ENCODE results near the gene HEMK1. TPM values are rescaled to one million over a fixed set of nuclear protein-coding genes. Genes with fewer than 3 reads are reported as not detected.

HEMK1 gene
- total and polyA plus RNA-seq, 2 of the 4 experiments (the other 2 are of a cell fraction) = 17.2 to 20.8 TPM

DNA sequence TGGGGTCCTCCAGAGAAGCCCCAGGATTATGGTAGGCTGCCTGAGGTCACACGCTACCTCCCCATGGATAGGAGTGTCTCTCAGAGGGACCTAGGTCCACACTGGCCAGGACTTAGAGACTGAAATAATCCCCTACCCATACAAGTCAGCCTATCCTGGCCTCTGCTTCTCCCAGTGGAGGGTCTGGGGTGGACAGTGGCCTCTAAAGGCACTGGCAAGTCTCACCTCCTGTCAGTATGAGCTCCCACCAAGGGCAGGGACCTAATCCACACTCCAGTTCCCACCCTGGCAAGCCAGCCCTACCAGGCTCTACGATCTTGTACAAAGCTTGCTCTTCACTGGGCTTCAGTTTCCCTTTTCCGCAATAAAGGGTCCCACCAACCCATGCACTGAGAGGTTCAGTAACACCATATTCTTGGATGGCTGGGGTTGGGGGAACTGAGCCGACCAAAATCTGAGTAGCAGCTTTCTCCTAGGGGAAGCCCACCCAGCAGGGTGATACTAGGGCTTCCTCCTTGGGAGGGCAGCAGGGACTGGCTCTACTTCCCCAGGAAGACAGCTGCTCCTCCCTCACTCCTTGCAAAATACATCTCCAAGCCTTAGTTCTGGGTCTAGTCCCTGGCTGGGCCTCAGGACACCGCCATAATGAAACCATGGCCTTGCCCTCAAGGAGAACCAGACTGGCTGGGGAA lies 39.9 kb downstream of the HEMK1 start:
- Histone ChIP-seq H2BK120ac (ENCODE audit: low read depth, low read length) (no peak overlapping the region), H3K9me1 (ENCODE audit: insufficient read depth, low read length) (peaks cover 12% of the 10 kb centered on the region), H2BK5ac (ENCODE audit: low read depth, low read length, poor library complexity, severe bottlenecking) (no peak overlapping the region), H3K4ac (ENCODE audit: low read depth, low read length) (no peak overlapping the region), H3K56ac (ENCODE audit: extremely low read depth, insufficient read depth, low read length) (no peak overlapping the region), H2AK9ac (replicated peaks; ENCODE audit: low read depth, low read length, poor library complexity) (peak overlapping the region; percentile 34), H2BK20ac (ENCODE audit: low read depth, low read length) (no peak overlapping the region), H3K4me2 (ENCODE audit: low read depth, low read length) (no peak overlapping the region), H3K27ac (ENCODE audit: insufficient read depth, low read length) (no peak overlapping the region), H3K4me3 (ENCODE audit: insufficient read depth, low read depth, low read length) (no peak overlapping the region), H4K8ac (ENCODE audit: low read depth in 2 of 2, low read length in 2 of 2) (no peak overlapping the region), H3K79me1 (ENCODE audit: low read depth in 1 of 2, low read length in 2 of 2) (peaks cover 13% of the 10 kb centered on the region in 2 experiments; a peak in 3 of 4 replicates), H4K91ac (ENCODE audit: insufficient read depth, low read depth, low read length) (no peak overlapping the region), H3K27me3 (ENCODE audit: control insufficient read depth, insufficient read depth, low read length) (no peaks in the 10 kb centered on the region), H3K18ac (ENCODE audit: low read depth, low read length) (no peak overlapping the region), H4K5ac (ENCODE audit: low read depth, low read length) (no peak overlapping the region), H3K9me3 (ENCODE audit: control insufficient read depth, insufficient read depth, low read length) (no peaks in the 10 kb centered on the region), H2BK15ac (ENCODE audit: low read depth, low read length) (no peak overlapping the region), H3K36me3 (ENCODE audit: control insufficient read depth, insufficient read depth, low read length) (peaks cover 27% of the 10 kb centered on the region; the same call in 1 of the 2 replicates), H4K20me1 (ENCODE audit: insufficient read depth, low read length) (no peaks in the 10 kb centered on the region), H3K14ac (replicated peaks; ENCODE audit: low read depth, low read length) (no peak overlapping the region), H2AFZ (replicated peaks; ENCODE audit: low read length, poor library complexity) (no peak overlapping the region), H3K4me1 (ENCODE audit: control insufficient read depth, insufficient read depth, low read length) (peaks cover 4% of the 10 kb centered on the region), H2AK5ac (ENCODE audit: low read depth, low read length) (no peak overlapping the region), H3K9ac (ENCODE audit: low read depth, low read length) (no peak overlapping the region), H3K23ac (ENCODE audit: low read depth, low read length) (no peak overlapping the region)
- in situ Hi-C loops (cut with MboI; ENCODE audit: low sequenced_read_pairs) = loop anchor here (25.0 kb wide), 1 partner anchor 1078 kb away; no protein-coding TSS in a partner anchor
- ChIA-PET POLR2A (ENCODE audit: unreplicated experiment) (no interaction called here), CTCF (interaction anchor here (1.5 kb wide), 1 partner anchor 37 kb away, joined by 5 read pairs; no protein-coding TSS in a partner anchor)
- no TSS peak for BruUV-seq (replicated peaks)
- dilution Hi-C loops (cut with HindIII; ENCODE audit: low sequenced_read_pairs, unreplicated experiment) = no loop called here
- no peak for DNase-seq
- ATAC-seq (ENCODE audit: low read depth) = no peak
- intact Hi-C loops (cut with micrococcal nuclease) = no loop called here
- WGBS, 2 experiments (ENCODE audit: extremely low coverage in 2 of 2, insufficient read length in 1 of 2) = no CpG with 5 or more reads among the region's 5 CpGs
- TF ChIP-seq CHD1 (IDR thresholded peaks at IDR 0.05; ENCODE audit: low read depth, low read length) (no peak), BHLHE40 (IDR thresholded peaks at IDR 0.05; ENCODE audit: low read depth, low read length) (no peak), RCOR1 (IDR thresholded peaks at IDR 0.05; ENCODE audit: insufficient replicate concordance, low read length) (no peak), MAZ (IDR thresholded peaks at IDR 0.05; ENCODE audit: borderline replicate concordance, low read depth, low read length) (no peak), CEBPB (IDR thresholded peaks at IDR 0.05; ENCODE audit: low read depth, low read length) (no peak), FOS (IDR thresholded peaks at IDR 0.05; ENCODE audit: low read depth, low read length) (no peak), POLR2A (IDR thresholded peaks at IDR 0.05; ENCODE audit: low read depth, low read length) (no peak), RAD21 (IDR thresholded peaks at IDR 0.05; ENCODE audit: low read length) (no peak), NFE2L2 (IDR thresholded peaks at IDR 0.05; ENCODE audit: low read depth, low read length) (no peak), RFX5 (IDR thresholded peaks at IDR 0.05; ENCODE audit: low read depth, low read length) (no peak), MAFK (IDR thresholded peaks at IDR 0.05; ENCODE audit: low read depth, low read length) (no peak), MXI1 (IDR thresholded peaks at IDR 0.05; ENCODE audit: borderline replicate concordance, low read depth, low read length) (no peak)
- TF ChIP-seq, protein P1, sequence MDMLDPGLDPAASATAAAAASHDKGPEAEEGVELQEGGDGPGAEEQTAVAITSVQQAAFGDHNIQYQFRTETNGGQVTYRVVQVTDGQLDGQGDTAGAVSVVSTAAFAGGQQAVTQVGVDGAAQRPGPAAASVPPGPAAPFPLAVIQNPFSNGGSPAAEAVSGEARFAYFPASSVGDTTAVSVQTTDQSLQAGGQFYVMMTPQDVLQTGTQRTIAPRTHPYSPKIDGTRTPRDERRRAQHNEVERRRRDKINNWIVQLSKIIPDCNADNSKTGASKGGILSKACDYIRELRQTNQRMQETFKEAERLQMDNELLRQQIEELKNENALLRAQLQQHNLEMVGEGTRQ (IDR thresholded peaks at IDR 0.05; ENCODE audit: low read depth, low read length) = no peak
- TF ChIP-seq, protein P2, sequence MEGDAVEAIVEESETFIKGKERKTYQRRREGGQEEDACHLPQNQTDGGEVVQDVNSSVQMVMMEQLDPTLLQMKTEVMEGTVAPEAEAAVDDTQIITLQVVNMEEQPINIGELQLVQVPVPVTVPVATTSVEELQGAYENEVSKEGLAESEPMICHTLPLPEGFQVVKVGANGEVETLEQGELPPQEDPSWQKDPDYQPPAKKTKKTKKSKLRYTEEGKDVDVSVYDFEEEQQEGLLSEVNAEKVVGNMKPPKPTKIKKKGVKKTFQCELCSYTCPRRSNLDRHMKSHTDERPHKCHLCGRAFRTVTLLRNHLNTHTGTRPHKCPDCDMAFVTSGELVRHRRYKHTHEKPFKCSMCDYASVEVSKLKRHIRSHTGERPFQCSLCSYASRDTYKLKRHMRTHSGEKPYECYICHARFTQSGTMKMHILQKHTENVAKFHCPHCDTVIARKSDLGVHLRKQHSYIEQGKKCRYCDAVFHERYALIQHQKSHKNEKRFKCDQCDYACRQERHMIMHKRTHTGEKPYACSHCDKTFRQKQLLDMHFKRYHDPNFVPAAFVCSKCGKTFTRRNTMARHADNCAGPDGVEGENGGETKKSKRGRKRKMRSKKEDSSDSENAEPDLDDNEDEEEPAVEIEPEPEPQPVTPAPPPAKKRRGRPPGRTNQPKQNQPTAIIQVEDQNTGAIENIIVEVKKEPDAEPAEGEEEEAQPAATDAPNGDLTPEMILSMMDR (conservative IDR thresholded peaks at IDR 0.05; ENCODE audit: low read depth, low read length) = no peak
- TF ChIP-seq, protein P3, sequence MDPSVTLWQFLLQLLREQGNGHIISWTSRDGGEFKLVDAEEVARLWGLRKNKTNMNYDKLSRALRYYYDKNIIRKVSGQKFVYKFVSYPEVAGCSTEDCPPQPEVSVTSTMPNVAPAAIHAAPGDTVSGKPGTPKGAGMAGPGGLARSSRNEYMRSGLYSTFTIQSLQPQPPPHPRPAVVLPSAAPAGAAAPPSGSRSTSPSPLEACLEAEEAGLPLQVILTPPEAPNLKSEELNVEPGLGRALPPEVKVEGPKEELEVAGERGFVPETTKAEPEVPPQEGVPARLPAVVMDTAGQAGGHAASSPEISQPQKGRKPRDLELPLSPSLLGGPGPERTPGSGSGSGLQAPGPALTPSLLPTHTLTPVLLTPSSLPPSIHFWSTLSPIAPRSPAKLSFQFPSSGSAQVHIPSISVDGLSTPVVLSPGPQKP (IDR thresholded peaks at IDR 0.05; ENCODE audit: borderline replicate concordance, low read depth, low read length) = no peak
